SH-SY5Y (cell line): ENCODE measurements around the gene SKAP2.

ENCODE experiments used
- GATA2 ChIP-seq: IDR thresholded peaks from 2 replicates; pipeline ENCODE4 v1.6.1; 2011; ENCODE audit warnings: mild to moderate bottlenecking, low read depth, low read length
- GATA3 ChIP-seq: IDR thresholded peaks from 2 replicates; pipeline ENCODE4 v1.6.1; 2011; ENCODE audit warnings: low read depth, mild to moderate bottlenecking, low read length, moderate library complexity

- TF ChIP-seq GATA3 (no peak), GATA2 (no peak)
Observed at GRCh38 chr7:26684447-26684846, 179.9 kb downstream of the SKAP2 start.
